Vagina (tissue), 2 donors: ENCODE data around the gene USP2.

Experiments used
- CTCF ChIP-seq, 3 experiments: fragments of 450-650 bp in 2 of 3; fragments of 200-600 bp in 1 of 3; sonication (generic) in 1 of 3; IDR thresholded peaks; one replicate each; pipeline ENCODE4 v1.5.1; 2017 to 2019; ENCODE audit warnings: antibody characterized with exemption in 3 of 3, mild to moderate bottlenecking in 2 of 3, moderate library complexity in 2 of 3
- POLR2AphosphoS5 ChIP-seq, 2 donors: sonication (generic); formaldehyde crosslinking; IDR thresholded peaks; one replicate each; pipeline ENCODE4 v1.9.0; 2017; ENCODE audit warnings: antibody characterized with exemption in 2 of 2, mild to moderate bottlenecking in 2 of 2, low read depth in 1 of 2; ENCODE audit not compliant: insufficient read depth in 1 of 2

- TF ChIP-seq CTCF (IDR thresholded peaks at IDR 0.05): no peak
- no peak for TF ChIP-seq POLR2AphosphoS5 (IDR thresholded peaks at IDR 0.05; ENCODE audit: insufficient read depth in 1 of 2, low read depth in 1 of 2)
These were observed 19.4 kb upstream of the USP2 start for GRCh38 chr11:119400860-119401259.
